PC-9 (cell line): Measurements from ENCODE around the gene FUT8.

Experiments used
- EZH2 ChIP-seq: fragments of 200-600 bp; sonication (generic); IDR thresholded peaks from 2 replicates; pipeline ENCODE4 v1.8.0; 2017; ENCODE audit warnings: antibody characterized with exemption, low read depth
- TF ChIP-seq, protein P1 (sequence below): fragments of 200-600 bp; sonication (generic); conservative IDR thresholded peaks from 2 replicates; pipeline ENCODE4 v1.6.1; 2017; ENCODE audit warnings: mixed run types, antibody characterized with exemption, mild to moderate bottlenecking, moderate library complexity

DNA sequence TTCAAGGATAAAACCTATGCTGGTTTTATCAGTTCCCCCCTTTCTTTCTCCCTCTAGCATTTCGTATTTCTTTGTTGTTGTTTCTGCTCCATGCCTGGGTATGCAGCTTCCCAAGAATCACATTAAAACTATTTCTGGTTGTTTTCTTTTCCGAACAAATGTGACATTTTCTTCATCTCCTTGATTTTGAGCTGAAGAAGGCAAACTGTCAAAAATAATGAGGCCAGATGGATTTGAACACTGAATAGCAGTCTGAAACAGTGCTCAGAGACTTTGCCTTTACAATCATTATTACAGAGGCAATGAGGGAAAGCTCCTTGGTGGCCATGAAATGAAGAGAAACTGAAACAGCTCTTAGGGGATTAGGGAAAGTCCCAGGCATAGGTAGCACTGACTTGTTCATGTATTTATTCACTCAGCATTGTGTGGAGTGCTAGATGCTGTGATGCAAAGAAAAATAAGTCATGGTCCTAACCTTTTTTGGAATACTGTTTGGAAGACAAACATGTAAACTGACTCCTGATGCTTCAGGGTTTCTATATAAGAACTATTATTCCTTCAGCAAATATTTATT is 319.5 kb downstream of the FUT8 start:
- TF ChIP-seq, protein P1, sequence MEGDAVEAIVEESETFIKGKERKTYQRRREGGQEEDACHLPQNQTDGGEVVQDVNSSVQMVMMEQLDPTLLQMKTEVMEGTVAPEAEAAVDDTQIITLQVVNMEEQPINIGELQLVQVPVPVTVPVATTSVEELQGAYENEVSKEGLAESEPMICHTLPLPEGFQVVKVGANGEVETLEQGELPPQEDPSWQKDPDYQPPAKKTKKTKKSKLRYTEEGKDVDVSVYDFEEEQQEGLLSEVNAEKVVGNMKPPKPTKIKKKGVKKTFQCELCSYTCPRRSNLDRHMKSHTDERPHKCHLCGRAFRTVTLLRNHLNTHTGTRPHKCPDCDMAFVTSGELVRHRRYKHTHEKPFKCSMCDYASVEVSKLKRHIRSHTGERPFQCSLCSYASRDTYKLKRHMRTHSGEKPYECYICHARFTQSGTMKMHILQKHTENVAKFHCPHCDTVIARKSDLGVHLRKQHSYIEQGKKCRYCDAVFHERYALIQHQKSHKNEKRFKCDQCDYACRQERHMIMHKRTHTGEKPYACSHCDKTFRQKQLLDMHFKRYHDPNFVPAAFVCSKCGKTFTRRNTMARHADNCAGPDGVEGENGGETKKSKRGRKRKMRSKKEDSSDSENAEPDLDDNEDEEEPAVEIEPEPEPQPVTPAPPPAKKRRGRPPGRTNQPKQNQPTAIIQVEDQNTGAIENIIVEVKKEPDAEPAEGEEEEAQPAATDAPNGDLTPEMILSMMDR: no peak
- TF ChIP-seq EZH2: no peak
